NCI-H446 (cell line): Measurements from ENCODE around the gene ARHGEF12.
"Not testable (repeated sequence)": the region's sequence is repeated elsewhere in the genome, so short reads cannot be mapped to it uniquely, and the experiment has no call there.

Experiments
- DNase-seq, 2 experiments: peaks; one replicate each; lab custom pipeline; 2025; lab: John Stamatoyannopoulos, UW

Gene ARHGEF12

GRCh38 chr11:120500414-120501071, 164.3 kb downstream of the ARHGEF12 start:
- no peak for DNase-seq

- no peak for DNase-seq
Measured at GRCh38 chr11:120501440-120501839, 165.2 kb downstream of the ARHGEF12 start.

DNA sequence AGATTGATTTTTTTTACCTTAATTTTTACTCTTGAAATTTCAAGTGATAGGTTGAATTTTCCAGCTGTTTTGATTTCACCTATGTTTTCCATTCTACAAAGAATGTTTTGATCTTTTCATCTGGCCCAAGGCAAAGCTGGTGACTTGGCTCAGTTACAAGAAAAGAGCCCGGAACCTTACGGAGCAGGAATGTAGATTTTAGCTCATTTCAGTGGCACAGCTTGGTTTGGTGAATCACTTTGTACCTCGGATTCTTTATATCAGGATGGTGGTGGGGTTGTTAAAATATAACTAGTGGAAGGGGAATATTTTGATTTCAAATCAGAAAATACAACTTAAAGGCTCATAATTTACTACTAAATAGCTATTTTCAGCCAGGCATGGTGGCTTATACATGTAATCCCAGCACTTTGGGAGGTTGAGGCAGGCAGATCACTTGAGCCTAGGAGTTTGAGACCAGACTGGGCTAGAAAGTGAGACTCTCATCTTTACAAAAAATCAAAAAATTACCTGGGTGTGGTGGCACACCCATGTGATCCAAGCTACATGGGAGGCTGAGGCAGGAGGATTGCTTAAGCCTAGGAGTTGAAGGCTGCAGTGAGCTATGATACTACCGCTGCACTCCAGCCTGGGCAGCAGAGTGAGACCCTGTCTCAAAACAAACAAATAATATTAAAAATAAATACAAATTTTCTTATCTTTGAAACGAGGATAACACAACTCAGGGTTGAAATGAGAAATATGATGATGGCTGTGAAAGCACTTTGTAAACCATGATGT, 166.0 kb downstream of the ARHGEF12 start:
- DNase-seq = no peak

- not testable (repeated sequence) for DNase-seq
Measured at GRCh38 chr11:120503529-120503928, 167.3 kb downstream of the ARHGEF12 start.

DNA sequence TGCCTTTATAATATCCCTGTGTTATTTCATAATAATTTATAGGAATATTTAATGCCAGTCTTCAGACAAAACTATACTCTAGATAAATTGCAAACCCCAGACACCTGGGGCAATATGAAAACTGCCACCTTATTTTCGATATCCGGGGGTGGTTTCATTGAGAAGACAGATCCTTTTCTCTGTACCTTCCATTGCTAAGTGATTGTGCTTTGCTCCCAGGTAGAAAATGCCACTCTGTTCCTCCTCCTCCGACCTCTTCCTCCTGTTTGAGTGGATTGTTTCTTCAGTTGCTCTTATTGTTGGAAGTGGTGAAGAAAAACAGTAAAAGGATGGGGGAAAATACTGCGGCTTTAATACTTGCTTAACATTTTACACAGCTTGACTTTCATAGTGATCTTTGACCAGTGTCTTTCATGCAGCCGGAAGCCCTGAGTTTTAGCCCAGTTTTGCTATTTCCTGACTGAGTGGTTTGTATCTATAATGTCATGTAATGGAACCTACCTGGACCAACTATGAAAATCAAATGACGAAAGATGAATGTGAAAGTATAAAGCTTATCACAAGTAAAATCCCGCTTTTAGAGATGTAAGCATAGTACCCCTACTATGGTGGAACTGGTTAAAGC, 169.7 kb downstream of the ARHGEF12 start:
- no peak for DNase-seq

DNA sequence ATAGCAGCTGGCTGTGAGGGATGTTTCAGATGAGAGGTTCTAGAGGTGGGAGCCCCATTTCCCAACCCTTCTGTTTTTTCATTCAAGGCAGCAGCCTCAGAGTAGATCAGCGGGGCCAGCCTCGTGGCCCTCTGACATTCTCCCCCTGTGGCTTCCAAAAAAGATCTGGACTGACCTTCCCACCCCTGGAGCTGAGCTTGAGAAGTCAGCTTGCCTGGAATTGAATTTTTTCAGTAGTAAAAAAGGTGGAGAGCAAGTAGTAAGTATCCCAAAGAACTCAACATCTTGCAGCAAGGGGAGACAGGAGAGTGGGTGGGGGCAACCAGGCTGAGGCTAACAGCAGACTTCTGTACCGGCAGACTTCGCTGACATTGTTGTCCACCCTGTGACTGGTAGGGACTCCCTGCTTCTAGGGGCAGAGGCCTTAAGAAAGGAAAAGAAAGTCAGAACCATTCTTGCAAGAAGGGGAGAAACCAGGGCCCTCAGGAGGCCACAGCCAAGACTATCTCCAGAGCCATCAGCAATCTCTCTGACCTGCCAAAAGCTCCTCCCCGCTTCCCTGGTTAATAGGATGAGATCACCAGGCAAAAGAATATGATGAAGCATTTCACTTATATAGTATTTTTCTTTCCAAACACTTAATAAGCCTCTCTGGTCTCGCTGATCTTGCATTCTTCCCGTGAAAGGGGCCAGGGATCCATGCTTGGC, 173.3 kb downstream of the ARHGEF12 start:
- DNase-seq = no peak

GRCh38 chr11:120510406-120511115, 174.3 kb downstream of the ARHGEF12 start:
- DNase-seq = no peak

DNA sequence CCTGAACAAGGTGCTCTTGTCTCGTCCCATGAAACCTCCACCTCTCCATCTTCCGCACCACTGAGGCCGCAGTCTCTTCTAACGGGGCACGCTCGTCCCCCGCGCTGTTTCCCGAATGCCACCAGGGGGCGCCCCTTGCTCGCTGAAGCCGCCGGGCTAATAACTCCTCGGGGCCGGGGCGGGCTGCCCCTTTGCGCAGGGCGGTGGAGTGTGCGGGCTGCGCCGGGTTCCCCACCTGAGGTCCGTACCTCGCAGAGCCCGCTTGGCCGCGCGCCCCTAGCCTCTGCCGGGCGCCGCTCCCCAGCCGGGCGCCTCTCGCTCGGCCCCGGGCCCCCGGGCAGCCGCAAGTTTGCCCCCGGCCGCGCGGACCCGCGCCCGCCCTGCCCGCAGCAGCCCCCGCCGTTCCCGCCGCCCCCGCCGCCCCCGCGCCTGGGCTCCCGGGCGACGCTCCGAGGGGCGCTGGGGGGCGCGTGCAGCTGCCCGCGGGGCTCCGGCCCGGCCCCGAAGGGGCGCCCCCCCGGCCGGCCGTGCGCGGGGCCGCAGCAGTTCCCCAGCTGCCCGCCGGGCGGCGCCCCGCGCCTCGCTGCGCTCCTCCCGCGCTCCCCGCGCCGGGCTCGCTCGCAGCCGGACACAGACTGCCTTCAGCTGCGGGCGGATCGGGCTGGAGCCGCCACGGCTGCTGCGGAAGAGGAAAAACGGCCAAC, 175.1 kb downstream of the ARHGEF12 start, which contains the start of gene GRIK4:
Gene GRIK4 (plus strand): TSS at position 633 of the 704 bp plus-strand sequence. CDS start 148,571 bp downstream, outside the sequence.
- DNase-seq = peak; percentile 83 to 90

GRCh38 chr11:120511820-120512738, 175.9 kb downstream of the ARHGEF12 start:
- no peak for DNase-seq

- peak; percentile 28 to 41 for DNase-seq
Measured at GRCh38 chr11:120512739-120513435, 176.7 kb downstream of the ARHGEF12 start.

GRCh38 chr11:120513436-120514315, 177.5 kb downstream of the ARHGEF12 start:
- no peak for DNase-seq

DNA sequence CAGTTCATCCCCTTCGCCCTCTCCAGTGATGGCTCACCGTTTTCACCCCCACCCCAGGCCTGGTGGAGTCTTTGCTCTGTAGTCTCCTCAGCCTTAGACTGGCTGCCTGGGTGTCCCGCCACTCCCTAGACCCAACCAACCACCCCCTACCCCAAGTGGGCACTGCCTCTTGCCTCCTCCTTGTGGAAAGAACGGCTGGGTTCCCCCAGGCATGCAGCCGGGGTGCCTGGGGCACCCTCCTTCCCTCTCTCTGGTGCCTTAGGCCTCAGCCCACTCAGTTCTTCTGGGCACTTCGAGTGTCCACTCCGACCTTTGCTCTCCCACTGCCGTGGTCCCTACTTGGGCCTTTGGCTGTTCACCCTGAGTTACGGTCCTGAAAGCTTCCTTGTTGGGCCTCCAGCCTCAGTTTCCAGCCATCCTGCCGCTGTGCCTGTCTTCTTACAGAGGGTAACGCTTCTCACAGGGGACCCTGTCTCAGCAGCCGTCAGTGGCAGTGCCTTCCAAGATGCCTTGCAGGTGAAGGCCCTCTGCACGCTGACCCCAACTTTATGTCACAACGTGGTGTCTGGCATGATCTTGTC, 178.4 kb downstream of the ARHGEF12 start:
- DNase-seq = no peak

DNA sequence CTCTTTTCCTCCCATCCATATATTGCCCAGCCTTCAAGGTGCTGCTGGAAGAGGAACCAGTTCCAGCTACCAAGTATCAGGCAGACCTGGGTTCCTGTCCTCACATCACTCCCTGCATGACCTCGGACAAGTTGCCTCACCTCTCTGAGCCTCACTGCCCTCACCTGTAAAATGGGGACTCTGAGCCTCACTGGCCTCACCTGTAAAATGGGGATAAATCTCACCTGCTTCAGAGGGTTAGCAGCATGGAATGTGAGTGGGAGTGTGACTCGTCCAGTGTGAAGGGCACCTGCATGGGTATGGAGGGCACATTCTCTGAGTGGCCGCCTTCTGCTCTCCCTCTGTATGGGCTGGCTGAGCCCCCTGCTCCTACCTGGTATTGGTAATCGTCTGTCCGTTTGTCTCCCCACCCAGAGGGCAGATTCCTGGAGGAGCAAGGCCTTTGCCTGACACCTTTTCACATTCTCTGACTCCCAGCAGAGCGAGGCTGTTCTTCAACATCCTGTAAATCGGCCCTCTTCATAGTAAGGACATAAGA, 179.0 kb downstream of the ARHGEF12 start:
- no peak for DNase-seq

DNA sequence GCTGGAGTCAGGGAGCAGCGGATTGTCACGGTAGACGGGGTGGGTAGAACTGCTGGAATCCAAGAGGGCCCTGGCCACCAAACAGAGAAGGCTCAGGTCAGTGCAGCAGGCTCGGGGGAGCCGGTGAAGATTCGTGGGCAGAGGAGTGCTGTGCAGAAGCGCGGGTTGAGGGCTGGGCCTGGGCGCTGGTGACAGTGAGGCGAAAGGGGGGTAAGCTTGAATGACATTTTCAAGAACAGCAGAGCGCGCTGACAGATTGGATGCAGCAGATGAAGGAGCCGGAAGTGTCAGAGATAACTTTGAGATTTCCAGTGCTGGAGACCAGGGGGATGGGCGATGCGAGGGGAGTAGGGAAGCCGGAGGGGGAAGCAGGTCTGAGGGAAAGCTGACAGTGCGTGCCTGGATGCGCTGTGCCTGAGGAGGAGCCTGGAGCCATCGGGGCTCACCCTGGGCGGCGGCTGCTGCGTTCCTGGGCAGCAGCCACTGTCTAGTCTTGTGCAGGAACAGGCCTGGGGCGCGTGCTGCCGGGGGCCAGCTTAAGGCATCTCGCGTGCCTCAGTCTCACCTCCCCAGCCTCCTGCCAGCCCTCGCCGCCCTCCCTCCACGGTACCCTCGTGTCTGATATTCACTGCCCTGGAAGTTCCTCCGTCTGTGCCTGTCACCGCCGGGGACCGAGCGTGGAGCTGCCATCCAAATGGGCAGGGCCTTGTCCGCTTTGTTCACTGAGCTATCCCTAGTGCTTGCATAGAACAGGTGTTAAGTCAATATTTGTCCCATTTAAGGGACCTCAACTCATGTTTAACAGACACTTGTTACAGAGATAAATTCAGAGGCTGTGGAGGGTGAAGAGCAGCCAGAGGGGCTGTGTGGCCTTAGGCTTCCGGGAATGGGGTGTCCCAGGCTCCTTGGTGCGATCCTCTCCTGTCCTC, 180.5 kb downstream of the ARHGEF12 start:
- no peak for DNase-seq

DNA sequence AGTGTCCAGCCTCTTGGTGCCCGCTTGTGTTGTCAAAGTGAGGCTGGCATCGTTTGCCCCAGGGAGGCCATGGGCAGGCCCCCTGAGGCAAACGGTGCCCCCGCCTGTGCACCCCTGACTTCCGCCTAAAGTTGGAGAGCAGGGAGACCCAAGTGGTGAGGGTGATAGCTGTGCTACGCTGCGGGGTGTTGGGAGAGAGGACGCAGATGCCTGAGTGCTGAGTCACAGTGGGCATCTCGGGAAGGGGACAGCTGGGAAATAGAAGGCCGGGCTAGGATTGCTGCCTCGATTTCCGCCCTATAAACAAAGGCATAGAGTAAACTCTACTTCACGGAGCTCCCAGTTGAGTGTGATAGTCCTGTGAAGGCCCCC, 181.2 kb downstream of the ARHGEF12 start:
- no peak for DNase-seq

DNA sequence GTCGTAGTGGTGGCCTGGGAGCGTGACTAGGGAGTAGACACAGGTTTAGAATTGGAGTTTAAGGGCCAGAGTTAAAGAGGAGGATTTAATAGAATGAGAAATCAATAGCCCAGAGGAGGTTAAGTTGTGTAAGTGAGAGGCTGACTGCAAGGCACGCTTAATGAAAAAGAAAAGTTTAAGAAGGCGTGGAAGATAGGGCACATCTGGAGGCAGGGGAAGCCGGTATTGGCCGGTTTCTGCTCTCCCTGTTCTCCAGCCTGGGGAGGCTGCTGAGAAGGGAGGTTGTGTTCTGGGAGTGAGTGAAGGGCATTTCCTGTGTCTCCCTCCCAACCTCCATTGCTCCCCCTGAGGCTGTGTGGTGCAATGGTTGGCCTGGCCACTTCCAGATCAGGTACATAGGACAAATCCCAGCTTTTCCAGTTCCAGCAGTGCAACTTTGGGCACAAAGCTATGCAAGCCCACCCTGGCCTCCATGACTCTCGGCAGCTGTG, 181.6 kb downstream of the ARHGEF12 start:
- no peak for DNase-seq
